Calu3 (cell line): Measurements from ENCODE around the gene PPA1. TPM values are rescaled to one million over a fixed set of nuclear protein-coding genes. Genes with fewer than 3 reads are reported as not detected.

ENCODE experiments used
- BruUV-seq: library from RNA; stranded (reverse); fragments of 400-500 nt; replicated peaks from 2 replicates; lab custom pipeline; 2021; lab: Mats Ljungman, UMichigan
- CTCF ChIA-PET: fragments of 300-600 bp; sonication (Branson Sonifier 250); formaldehyde crosslinking; loops from one replicate; lab custom pipeline; 2022; ENCODE audit warnings: antibody characterized with exemption; lab: Charles Lee
- DNase-seq: peaks from one replicate; pipeline ENCODE4 v3.0.0; 2022
- H3K27ac Mint-ChIP-seq: one replicate; pipeline ENCODE4 v1.8.0; 2022; ENCODE audit warnings: mixed read lengths; ENCODE audit not compliant: unreplicated experiment
- H3K27me3 Mint-ChIP-seq: one replicate; pipeline ENCODE4 v1.8.0; 2022; ENCODE audit warnings: mixed read lengths; ENCODE audit not compliant: unreplicated experiment
- H3K36me3 Mint-ChIP-seq: one replicate; pipeline ENCODE4 v1.8.0; 2022; ENCODE audit warnings: mild to moderate bottlenecking, moderate library complexity, mixed read lengths; ENCODE audit not compliant: insufficient read depth, unreplicated experiment
- H3K4me1 Mint-ChIP-seq: one replicate; pipeline ENCODE4 v1.8.0; 2022; ENCODE audit warnings: mild to moderate bottlenecking, low read depth, mixed read lengths; ENCODE audit not compliant: unreplicated experiment
- H3K4me3 Mint-ChIP-seq: one replicate; pipeline ENCODE4 v1.8.0; 2022; ENCODE audit warnings: mild to moderate bottlenecking, low read depth, moderate library complexity, mixed read lengths; ENCODE audit not compliant: unreplicated experiment
- H3K9me3 Mint-ChIP-seq: one replicate; pipeline ENCODE4 v1.8.0; 2022; ENCODE audit warnings: low read depth, mixed read lengths; ENCODE audit not compliant: unreplicated experiment
- CTCF ChIP-seq: fragments of 200-600 bp; IDR thresholded peaks from one replicate; pipeline ENCODE4 v1.8.0; 2022; ENCODE audit warnings: antibody characterized with exemption; ENCODE audit not compliant: unreplicated experiment
- intact Hi-C: fragments of 100-400 bp; cut with micrococcal nuclease; formaldehyde crosslinking; loops from one replicate; pipeline ENCODE4 v1.10.0; 2022; ENCODE audit not compliant: unreplicated experiment
- total RNA-seq: library from RNA; stranded (reverse); gene quantifications from 2 replicates; pipeline ENCODE4 v1.2.3, GENCODE V29; 2022

Gene PPA1
- total RNA-seq, 1 experiment from 2014 or later = 280 TPM

GRCh38 chr10:70233939-70234300, 691 bp upstream of the PPA1 start:
- intact Hi-C loops = loop anchor here (5.0 kb wide), 1 partner anchor 33 kb away; no protein-coding TSS in a partner anchor
- H3K4me3 Mint-ChIP-seq = peak overlapping the region; percentile 75
- no peak for TF ChIP-seq CTCF

GRCh38 chr10:70232859-70233108, 445 bp downstream of the PPA1 start:
- no peak for TF ChIP-seq CTCF
- DNase-seq = no peak
- peak overlapping the region; percentile 45 for H3K27ac Mint-ChIP-seq
- no peaks in the 10 kb centered on the region for H3K9me3 Mint-ChIP-seq
- no peaks in the 10 kb centered on the region for H3K27me3 Mint-ChIP-seq
- no TSS peak for BruUV-seq
- CTCF ChIA-PET = interaction anchor here (0.8 to 2.9 kb wide), 10 partner anchors 11 to 173 kb away, joined by 3 to 26 read pairs (median 6); no protein-coding TSS in a partner anchor
- peaks cover 40% of the 10 kb centered on the region for H3K36me3 Mint-ChIP-seq
- peak overlapping the region; percentile 75 for H3K4me3 Mint-ChIP-seq
- intact Hi-C loops = loop anchor here (5.0 kb wide), 1 partner anchor 35 kb away; no protein-coding TSS in a partner anchor
- peaks cover 12% of the 10 kb centered on the region for H3K4me1 Mint-ChIP-seq

More at GRCh38 chr10:70233939-70234300, 691 bp upstream of the PPA1 start:
- H3K36me3 Mint-ChIP-seq = peaks cover 30% of the 10 kb centered on the region
- H3K4me1 Mint-ChIP-seq = peaks cover 2% of the 10 kb centered on the region
- no peaks in the 10 kb centered on the region for H3K9me3 Mint-ChIP-seq
- no peak for DNase-seq
- no TSS peak for BruUV-seq
- CTCF ChIA-PET = interaction anchor here (1.0 to 2.9 kb wide), 5 partner anchors 12 to 131 kb away, joined by 4 to 26 read pairs (median 13); no protein-coding TSS in a partner anchor
- H3K27me3 Mint-ChIP-seq = no peaks in the 10 kb centered on the region
- H3K27ac Mint-ChIP-seq = peak overlapping the region; percentile 97

- no peak for TF ChIP-seq CTCF
- intact Hi-C loops = loop anchor here (5.0 kb wide), 1 partner anchor 35 kb away; no protein-coding TSS in a partner anchor
Observed at GRCh38 chr10:70232155-70232858, 922 bp downstream of the PPA1 start.

GRCh38 chr10:70228491-70228890, 4.7 kb downstream of the PPA1 start:
- DNase-seq = no peak
- H3K27me3 Mint-ChIP-seq = no peaks in the 10 kb centered on the region
- no peaks in the 10 kb centered on the region for H3K9me3 Mint-ChIP-seq
- CTCF ChIA-PET = no interaction called here
- peaks cover 32% of the 10 kb centered on the region for H3K4me1 Mint-ChIP-seq
- no peak for TF ChIP-seq CTCF
- BruUV-seq = no TSS peak
- peak overlapping the region; percentile 23 for H3K27ac Mint-ChIP-seq
- H3K4me3 Mint-ChIP-seq = no peak overlapping the region
- intact Hi-C loops = no loop called here
- H3K36me3 Mint-ChIP-seq = peaks cover 56% of the 10 kb centered on the region

More at GRCh38 chr10:70232155-70232858, 922 bp downstream of the PPA1 start:
- Mint-ChIP-seq H3K27ac (peak overlapping the region; percentile 45), H3K4me1 (peaks cover 15% of the 10 kb centered on the region), H3K27me3 (no peaks in the 10 kb centered on the region), H3K36me3 (peaks cover 44% of the 10 kb centered on the region), H3K4me3 (peak overlapping the region; percentile 75), H3K9me3 (no peaks in the 10 kb centered on the region)
- CTCF ChIA-PET = interaction anchor here (0.8 to 2.9 kb wide), 9 partner anchors 10 to 173 kb away, joined by 3 to 26 read pairs (median 8); no protein-coding TSS in a partner anchor
- peak; percentile 55 for DNase-seq
- BruUV-seq = no TSS peak
